PC-9 (cell line): ENCODE data around the gene GRB14. TPM values are rescaled to one million over a fixed set of nuclear protein-coding genes. Genes with fewer than 3 reads are reported as not detected.

ENCODE experiments used
- BruUV-seq: library from RNA; stranded (reverse); fragments of 400-500 nt; replicated peaks from 2 replicates; lab custom pipeline; 2021; lab: Mats Ljungman, UMichigan
- CTCF ChIA-PET: fragments of 300-600 bp; sonication (Branson Sonifier 250); formaldehyde crosslinking; loops from one replicate; lab custom pipeline; 2022; ENCODE audit warnings: antibody characterized with exemption; lab: Charles Lee
- POLR2A ChIA-PET: fragments of 300-600 bp; sonication (Branson Sonifier 250); formaldehyde crosslinking; loops from one replicate; lab custom pipeline; 2022; ENCODE audit warnings: antibody characterized with exemption; ENCODE audit not compliant: unreplicated experiment; lab: Charles Lee
- DNase-seq, 2 experiments: peaks; one replicate each; pipeline versions ENCODE4 v3.0.0 to v3.0.0-alpha.2; 2015 to 2022; ENCODE audit warnings: mixed read lengths in 1 of 2
- H2AFZ ChIP-seq: fragments of 200-600 bp; sonication (generic); 2 replicates; pipeline ENCODE4 v1.8.1; 2017; ENCODE audit warnings: antibody characterized with exemption
- H3F3A ChIP-seq: fragments of 200-600 bp; sonication (generic); 2 replicates; pipeline ENCODE4 v1.8.1; 2017; ENCODE audit warnings: antibody characterized with exemption, mild to moderate bottlenecking, low read depth; ENCODE audit not compliant: insufficient read depth
- H3K27ac ChIP-seq: fragments of 200-600 bp; sonication (generic); 2 replicates; pipeline ENCODE4 v1.6.1; 2016; ENCODE audit warnings: mixed run types
- H3K27me3 ChIP-seq: fragments of 200-600 bp; sonication (generic); 2 replicates; pipeline ENCODE4 v1.6.1; 2016; ENCODE audit warnings: low read depth, mixed run types; ENCODE audit not compliant: insufficient read depth
- H3K36me3 ChIP-seq: fragments of 200-600 bp; sonication (generic); 2 replicates; pipeline ENCODE4 v1.6.1; 2016; ENCODE audit warnings: low read depth, mixed run types
- H3K4me1 ChIP-seq: fragments of 200-600 bp; sonication (generic); replicated peaks from 2 replicates; pipeline ENCODE4 v1.6.1; 2016; ENCODE audit warnings: mixed run types; ENCODE audit not compliant: insufficient read depth
- H3K4me2 ChIP-seq: fragments of 200-600 bp; sonication (generic); 2 replicates; pipeline ENCODE4 v1.6.1; 2017; ENCODE audit warnings: mixed run types
- H3K4me3 ChIP-seq: fragments of 200-600 bp; sonication (generic); 2 replicates; pipeline ENCODE4 v1.6.1; 2016; ENCODE audit warnings: mixed run types
- H3K79me2 ChIP-seq: fragments of 200-600 bp; sonication (generic); 2 replicates; pipeline ENCODE4 v1.6.1; 2017; ENCODE audit warnings: low read depth, mixed run types
- H3K9me2 ChIP-seq: fragments of 200-600 bp; sonication (generic); 2 replicates; pipeline ENCODE4 v1.8.1; 2017; ENCODE audit warnings: mild to moderate bottlenecking; ENCODE audit not compliant: insufficient read depth
- H3K9me3 ChIP-seq: fragments of 200-600 bp; sonication (generic); 2 replicates; pipeline ENCODE4 v1.8.1; 2016; ENCODE audit warnings: low read depth; ENCODE audit not compliant: insufficient read depth
- H4K20me1 ChIP-seq: fragments of 200-600 bp; sonication (generic); 2 replicates; pipeline ENCODE4 v1.8.1; 2017; ENCODE audit not compliant: insufficient read depth
- CTCF ChIP-seq: fragments of 200-600 bp; sonication (generic); conservative IDR thresholded peaks from 2 replicates; pipeline ENCODE4 v1.6.1; 2017; ENCODE audit warnings: mixed run types, antibody characterized with exemption, mild to moderate bottlenecking, moderate library complexity
- EZH2 ChIP-seq: fragments of 200-600 bp; sonication (generic); IDR thresholded peaks from 2 replicates; pipeline ENCODE4 v1.8.0; 2017; ENCODE audit warnings: antibody characterized with exemption, low read depth
- intact Hi-C: fragments of 100-400 bp; cut with micrococcal nuclease; formaldehyde crosslinking; loops from one replicate; pipeline ENCODE4 v1.10.0; 2022; ENCODE audit not compliant: unreplicated experiment
- total RNA-seq: library from RNA; stranded (reverse); gene quantifications from 2 replicates; pipeline ENCODE4 v1.2.3, GENCODE V29; 2021

The GRB14 gene
- total RNA-seq, 1 experiment from 2014 or later: 3.4 TPM

DNA sequence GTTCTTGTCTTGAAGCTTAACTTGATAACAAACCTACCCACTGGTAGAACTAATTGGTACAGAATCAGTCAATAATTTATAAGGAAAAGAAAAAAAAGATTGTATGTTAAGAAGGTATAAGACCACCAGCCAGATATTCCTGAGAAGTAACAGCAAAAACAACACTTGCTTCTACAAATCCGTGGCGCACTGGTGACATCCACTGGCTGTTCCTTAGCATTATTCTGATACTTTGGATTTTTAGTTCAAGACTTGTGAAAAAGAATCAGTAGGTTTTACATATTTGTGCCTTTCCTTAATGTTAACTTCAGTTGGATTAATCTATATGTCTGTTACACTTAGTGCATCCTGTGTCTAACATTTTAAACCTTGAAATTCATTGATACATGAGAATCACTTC, 141.8 kb downstream of the GRB14 start:
- no TSS peak for BruUV-seq
- no peak overlapping the region for H2AFZ ChIP-seq
- H3K9me3 ChIP-seq: no peaks in the 10 kb centered on the region
- no peaks in the 10 kb centered on the region for H3F3A ChIP-seq
- POLR2A ChIA-PET: no interaction called here
- no peaks in the 10 kb centered on the region for H3K4me1 ChIP-seq
- intact Hi-C loops: loop anchor here (5.0 kb wide), 2 partner anchors 1287 to 1322 kb away; no protein-coding TSS in a partner anchor
- H3K9me2 ChIP-seq: no peaks in the 10 kb centered on the region
- H3K79me2 ChIP-seq: no peaks in the 10 kb centered on the region
- no peaks in the 10 kb centered on the region for H4K20me1 ChIP-seq
- H3K27me3 ChIP-seq: no peaks in the 10 kb centered on the region
- CTCF ChIA-PET: interaction anchor here (0.6 kb wide), 3 partner anchors 23 to 1297 kb away, joined by 3 to 5 read pairs (median 3); no protein-coding TSS in a partner anchor
- no peak overlapping the region for H3K4me2 ChIP-seq
- TF ChIP-seq CTCF (peak; percentile 50), EZH2 (no peak)
- H3K4me3 ChIP-seq: no peak overlapping the region
- no peak overlapping the region for H3K27ac ChIP-seq
- no peaks in the 10 kb centered on the region for H3K36me3 ChIP-seq
- peak in 1 of 2 experiments; percentile 10 for DNase-seq

- H3K4me1 ChIP-seq: no peaks in the 10 kb centered on the region
- H3F3A ChIP-seq: no peaks in the 10 kb centered on the region
- H3K79me2 ChIP-seq: no peaks in the 10 kb centered on the region
- no peaks in the 10 kb centered on the region for H4K20me1 ChIP-seq
- BruUV-seq: no TSS peak
- CTCF ChIA-PET: no interaction called here
- no peak for TF ChIP-seq EZH2
- TF ChIP-seq CTCF: no peak
- DNase-seq: no peak
- H3K4me2 ChIP-seq: no peak overlapping the region
- H2AFZ ChIP-seq: no peak overlapping the region
- no peaks in the 10 kb centered on the region for H3K9me2 ChIP-seq
- POLR2A ChIA-PET: no interaction called here
- intact Hi-C loops: loop anchor here (5.0 kb wide), 2 partner anchors 1286 to 1321 kb away; no protein-coding TSS in a partner anchor
- no peaks in the 10 kb centered on the region for H3K27me3 ChIP-seq
- H3K36me3 ChIP-seq: no peaks in the 10 kb centered on the region
- H3K4me3 ChIP-seq: no peak overlapping the region
- no peaks in the 10 kb centered on the region for H3K9me3 ChIP-seq
- no peak overlapping the region for H3K27ac ChIP-seq
These were observed 143.1 kb downstream of the GRB14 start for GRCh38 chr2:164478205-164478604.

GRCh38 chr2:164474873-164475272, 146.4 kb downstream of the GRB14 start:
- no peaks in the 10 kb centered on the region for H3K4me1 ChIP-seq
- H3K9me2 ChIP-seq: no peaks in the 10 kb centered on the region
- BruUV-seq: no TSS peak
- DNase-seq: no peak
- TF ChIP-seq CTCF (no peak), EZH2 (no peak)
- intact Hi-C loops: loop anchor here (5.0 kb wide), 2 partner anchors 1283 to 1318 kb away; no protein-coding TSS in a partner anchor
- H3K27ac ChIP-seq: no peak overlapping the region
- no peaks in the 10 kb centered on the region for H3K36me3 ChIP-seq
- H4K20me1 ChIP-seq: no peaks in the 10 kb centered on the region
- ChIA-PET POLR2A (no interaction called here), CTCF (no interaction called here)
- no peak overlapping the region for H2AFZ ChIP-seq
- no peaks in the 10 kb centered on the region for H3F3A ChIP-seq
- no peak overlapping the region for H3K4me2 ChIP-seq
- no peaks in the 10 kb centered on the region for H3K79me2 ChIP-seq
- no peak overlapping the region for H3K4me3 ChIP-seq
- H3K9me3 ChIP-seq: no peaks in the 10 kb centered on the region
- H3K27me3 ChIP-seq: no peaks in the 10 kb centered on the region
